ENCODE measurements around the gene CUTA. TPM values are rescaled to one million over a fixed set of nuclear protein-coding genes. Genes with fewer than 3 reads are reported as not detected.

Gene CUTA
- polyA plus RNA-seq, 1 of the 3 experiments (the other 2 are of a cell fraction) = 444 TPM

DNA sequence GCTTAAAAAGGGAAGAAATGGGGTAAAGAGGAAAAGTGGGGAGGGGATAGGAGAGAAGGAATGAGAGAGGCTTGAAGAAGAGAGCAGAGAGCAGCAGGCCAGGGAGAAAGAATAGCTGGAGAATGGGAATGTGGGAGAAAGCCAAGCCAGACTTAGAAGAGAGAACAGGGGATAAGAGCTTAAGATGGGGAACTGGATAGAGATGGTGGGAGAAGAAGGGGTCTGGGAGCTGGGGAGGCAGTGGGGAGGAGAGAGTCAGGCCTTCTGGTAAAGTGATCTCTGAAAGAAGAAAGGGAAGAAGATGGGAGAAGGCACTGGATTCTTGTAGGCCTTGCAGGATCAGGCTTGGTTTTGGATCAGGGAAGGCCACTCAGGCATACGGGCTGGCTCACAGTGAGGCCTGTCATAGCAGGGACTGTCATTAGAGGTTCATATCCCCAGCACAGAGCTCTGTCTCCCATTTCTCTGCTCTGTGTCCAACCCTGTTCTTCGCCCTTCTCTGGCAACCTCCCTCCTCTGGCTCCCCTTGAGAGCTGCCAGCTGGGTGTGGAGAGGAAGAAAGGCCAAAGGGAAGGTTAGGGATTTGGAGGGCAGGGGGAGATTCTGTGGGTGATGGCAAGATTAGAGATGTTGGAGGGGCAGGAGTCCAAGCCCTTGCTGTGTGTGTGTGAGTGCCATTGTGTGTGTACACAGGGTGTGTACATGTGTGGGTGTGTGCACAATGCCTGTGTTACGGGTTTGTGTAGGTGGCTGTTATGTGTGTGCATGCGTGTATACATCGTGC is 11.3 kb upstream of the CUTA start:
- Histone ChIP-seq H3K27ac (ENCODE audit: low read depth in 2 of 2, low read length in 1 of 2) (peak overlapping the region; percentile 9 to 26; a peak in 2 of 4 replicates), H3K9ac (no peak overlapping the region), H3K4me1 (ENCODE audit: control insufficient read depth in 1 of 2, insufficient read depth in 2 of 2, low read depth in 1 of 2, low read length in 1 of 2) (peaks cover 25 to 53% of the 10 kb centered on the region in 2 experiments), H3K27me3 (ENCODE audit: insufficient read depth) (no peaks in the 10 kb centered on the region), H3K4me3 (ENCODE audit: low read depth in 2 of 2, low read length in 1 of 2) (peak overlapping the region in 1 of 2 experiments; percentile 66; a peak in 1 of 4 replicates), H3K9me2 (no peaks in the 10 kb centered on the region), H3K36me3 (replicated peaks in 1 of 2; ENCODE audit: control insufficient read depth in 1 of 2, insufficient read depth in 2 of 2, low read length in 1 of 2) (no peaks in the 10 kb centered on the region), H3K4me2 (peak overlapping the region; percentile 84), H4K20me1 (ENCODE audit: insufficient read depth) (no peaks in the 10 kb centered on the region; the same call in 1 of the 2 replicates), H2AFZ (ENCODE audit: low read depth) (no peak overlapping the region), H3K79me2 (ENCODE audit: insufficient read depth) (peaks cover 33% of the 10 kb centered on the region), H3F3A (replicated peaks; ENCODE audit: insufficient read depth) (peaks cover 23% of the 10 kb centered on the region), H3K9me3 (no peaks in the 10 kb centered on the region)
- ChIA-PET POLR2A (no interaction called here), CTCF (interaction anchor here (0.8 to 1.6 kb wide), 4 partner anchors 10 to 54 kb away, joined by 4 to 12 read pairs (median 5); partner anchors contain the start of genes CUTA and SYNGAP1)
- TF ChIP-seq SMC3 (IDR thresholded peaks at IDR 0.05; ENCODE audit: low read depth, low read length) = no peak
- no peak for TF ChIP-seq MEF2A (IDR thresholded peaks at IDR 0.05; ENCODE audit: borderline replicate concordance, low read depth)
- no peak for TF ChIP-seq RFX5 (IDR thresholded peaks at IDR 0.05; ENCODE audit: low read length)
- TF ChIP-seq, protein P1, sequence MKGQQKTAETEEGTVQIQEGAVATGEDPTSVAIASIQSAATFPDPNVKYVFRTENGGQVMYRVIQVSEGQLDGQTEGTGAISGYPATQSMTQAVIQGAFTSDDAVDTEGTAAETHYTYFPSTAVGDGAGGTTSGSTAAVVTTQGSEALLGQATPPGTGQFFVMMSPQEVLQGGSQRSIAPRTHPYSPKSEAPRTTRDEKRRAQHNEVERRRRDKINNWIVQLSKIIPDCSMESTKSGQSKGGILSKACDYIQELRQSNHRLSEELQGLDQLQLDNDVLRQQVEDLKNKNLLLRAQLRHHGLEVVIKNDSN (IDR thresholded peaks at IDR 0.05; ENCODE audit: borderline replicate concordance, low read depth) = no peak
- TF ChIP-seq, protein P2, sequence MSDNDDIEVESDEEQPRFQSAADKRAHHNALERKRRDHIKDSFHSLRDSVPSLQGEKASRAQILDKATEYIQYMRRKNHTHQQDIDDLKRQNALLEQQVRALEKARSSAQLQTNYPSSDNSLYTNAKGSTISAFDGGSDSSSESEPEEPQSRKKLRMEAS (IDR thresholded peaks at IDR 0.05; ENCODE audit: low read depth) = no peak
- no peak for TF ChIP-seq RXRA (IDR thresholded peaks at IDR 0.05; ENCODE audit: borderline replicate concordance, low read depth)
- no peak for TF ChIP-seq FOXJ3 (CRISPR knock-in tag; IDR thresholded peaks at IDR 0.05)
- no peak for TF ChIP-seq RCOR1 (IDR thresholded peaks at IDR 0.05; ENCODE audit: low read length)
- TF ChIP-seq EP300 (IDR thresholded peaks at IDR 0.05; ENCODE audit: borderline replicate concordance in 1 of 2, low read depth in 1 of 2, low read length in 1 of 2) = no peak
- TF ChIP-seq GATA2 (CRISPR knock-in tag; IDR thresholded peaks at IDR 0.05) = no peak
- no peak for TF ChIP-seq TCF12 (IDR thresholded peaks at IDR 0.05)
- no peak for TF ChIP-seq YY1 (IDR thresholded peaks at IDR 0.05; ENCODE audit: low read depth)
- TF ChIP-seq, protein P3, sequence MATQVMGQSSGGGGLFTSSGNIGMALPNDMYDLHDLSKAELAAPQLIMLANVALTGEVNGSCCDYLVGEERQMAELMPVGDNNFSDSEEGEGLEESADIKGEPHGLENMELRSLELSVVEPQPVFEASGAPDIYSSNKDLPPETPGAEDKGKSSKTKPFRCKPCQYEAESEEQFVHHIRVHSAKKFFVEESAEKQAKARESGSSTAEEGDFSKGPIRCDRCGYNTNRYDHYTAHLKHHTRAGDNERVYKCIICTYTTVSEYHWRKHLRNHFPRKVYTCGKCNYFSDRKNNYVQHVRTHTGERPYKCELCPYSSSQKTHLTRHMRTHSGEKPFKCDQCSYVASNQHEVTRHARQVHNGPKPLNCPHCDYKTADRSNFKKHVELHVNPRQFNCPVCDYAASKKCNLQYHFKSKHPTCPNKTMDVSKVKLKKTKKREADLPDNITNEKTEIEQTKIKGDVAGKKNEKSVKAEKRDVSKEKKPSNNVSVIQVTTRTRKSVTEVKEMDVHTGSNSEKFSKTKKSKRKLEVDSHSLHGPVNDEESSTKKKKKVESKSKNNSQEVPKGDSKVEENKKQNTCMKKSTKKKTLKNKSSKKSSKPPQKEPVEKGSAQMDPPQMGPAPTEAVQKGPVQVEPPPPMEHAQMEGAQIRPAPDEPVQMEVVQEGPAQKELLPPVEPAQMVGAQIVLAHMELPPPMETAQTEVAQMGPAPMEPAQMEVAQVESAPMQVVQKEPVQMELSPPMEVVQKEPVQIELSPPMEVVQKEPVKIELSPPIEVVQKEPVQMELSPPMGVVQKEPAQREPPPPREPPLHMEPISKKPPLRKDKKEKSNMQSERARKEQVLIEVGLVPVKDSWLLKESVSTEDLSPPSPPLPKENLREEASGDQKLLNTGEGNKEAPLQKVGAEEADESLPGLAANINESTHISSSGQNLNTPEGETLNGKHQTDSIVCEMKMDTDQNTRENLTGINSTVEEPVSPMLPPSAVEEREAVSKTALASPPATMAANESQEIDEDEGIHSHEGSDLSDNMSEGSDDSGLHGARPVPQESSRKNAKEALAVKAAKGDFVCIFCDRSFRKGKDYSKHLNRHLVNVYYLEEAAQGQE (IDR thresholded peaks at IDR 0.05; ENCODE audit: low read depth, low read length) = no peak
- no peak for TF ChIP-seq GABPA (IDR thresholded peaks at IDR 0.05; ENCODE audit: low read depth)
- DNase-seq = no peak
- 92% methylated on average over 5 of the region's 5 CpGs for WGBS (ENCODE audit: low lambda C conversion rate)

All from SK-N-SH (cell line).